SK-N-MC (cell line): Measurements from ENCODE around the gene SHB.
"Not testable (repeated sequence)": the region's sequence is repeated elsewhere in the genome, so short reads cannot be mapped to it uniquely, and the experiment has no call there.

Source experiments
- DNase-seq: peaks from one replicate; pipeline ENCODE4 v3.0.0-alpha.2; 2011; ENCODE audit warnings: low read depth, low spot score
- H3K27ac ChIP-seq: fragments of 200-600 bp; sonication (generic); 2 replicates; pipeline ENCODE4 v1.5.1; 2016; ENCODE audit warnings: mixed run types
- H3K36me3 ChIP-seq: fragments of 200-600 bp; sonication (generic); 2 replicates; pipeline ENCODE4 v1.6.1; 2017; ENCODE audit warnings: antibody characterized with exemption, low read length, mixed read lengths; ENCODE audit not compliant: insufficient read depth
- H3K4me3 ChIP-seq: fragments of 200-600 bp; sonication (generic); 2 replicates; pipeline ENCODE4 v1.5.1; 2016
- H3K9ac ChIP-seq: fragments of 200-600 bp; sonication (generic); 2 replicates; pipeline ENCODE4 v1.8.0; 2017; ENCODE audit warnings: mixed run types, mixed read lengths; ENCODE audit not compliant: insufficient read length
- H3K9me3 ChIP-seq: fragments of 200-600 bp; sonication (generic); 2 replicates; pipeline ENCODE4 v1.6.1; 2017; ENCODE audit warnings: low read depth, mild to moderate bottlenecking, antibody characterized with exemption, low read length, moderate library complexity, mixed read lengths
- EZH2 ChIP-seq: fragments of 200-600 bp; sonication (generic); IDR thresholded peaks from one replicate; pipeline ENCODE4 v1.6.1; 2017; ENCODE audit warnings: antibody characterized with exemption
- FOXP2 ChIP-seq: optimal IDR thresholded peaks from 2 replicates; pipeline ENCODE3; 2011; ENCODE audit warnings: mild to moderate bottlenecking, moderate library complexity; ENCODE audit not compliant: insufficient read depth; ENCODE audit errors: extremely low read length, control extremely low read depth
- POLR2AphosphoS5 ChIP-seq: IDR thresholded peaks from 2 replicates; pipeline ENCODE4 v1.6.1; 2012; ENCODE audit warnings: mild to moderate bottlenecking, low read depth, low read length, borderline replicate concordance

Gene SHB

GRCh38 chr9:37889536-37889935, 179.5 kb downstream of the SHB start:
- Histone ChIP-seq H3K27ac (no peak overlapping the region), H3K9me3 (no peaks in the 10 kb centered on the region), H3K4me3 (no peak overlapping the region), H3K9ac (no peak overlapping the region), H3K36me3 (peaks cover 9% of the 10 kb centered on the region; the same call in 1 of the 2 replicates)
- no peak for DNase-seq
- TF ChIP-seq EZH2 (no peak), POLR2AphosphoS5 (no peak), FOXP2 (no peak)

GRCh38 chr9:37887977-37888583, 180.9 kb downstream of the SHB start:
- H3K27ac ChIP-seq, H3K9me3 ChIP-seq, H3K9ac ChIP-seq, DNase-seq, H3K36me3 ChIP-seq, H3K4me3 ChIP-seq: not testable (repeated sequence)

- Histone ChIP-seq H3K4me3 (no peak overlapping the region), H3K9me3 (no peaks in the 10 kb centered on the region), H3K9ac (no peak overlapping the region), H3K27ac (no peak overlapping the region), H3K36me3 (peaks cover 14% of the 10 kb centered on the region)
- no peak for DNase-seq
- TF ChIP-seq EZH2 (no peak), FOXP2 (no peak), POLR2AphosphoS5 (no peak)
These were observed 188.0 kb downstream of the SHB start for GRCh38 chr9:37880916-37881479.

GRCh38 chr9:37876376-37876775, 192.7 kb downstream of the SHB start:
- Histone ChIP-seq H3K36me3 (peaks cover 14% of the 10 kb centered on the region), H3K9ac (no peak overlapping the region), H3K4me3 (no peak overlapping the region), H3K27ac (no peak overlapping the region), H3K9me3 (no peaks in the 10 kb centered on the region)
- no peak for DNase-seq
- TF ChIP-seq FOXP2 (no peak), EZH2 (no peak), POLR2AphosphoS5 (no peak)

GRCh38 chr9:37873955-37874354, 195.1 kb downstream of the SHB start:
- Histone ChIP-seq H3K9ac (no peak overlapping the region), H3K4me3 (no peak overlapping the region), H3K27ac (no peak overlapping the region), H3K36me3 (peaks cover 14% of the 10 kb centered on the region), H3K9me3 (no peaks in the 10 kb centered on the region)
- no peak for DNase-seq
- TF ChIP-seq POLR2AphosphoS5, result no peak
- no peak for TF ChIP-seq FOXP2
- no peak for TF ChIP-seq EZH2

- Histone ChIP-seq H3K9me3 (no peaks in the 10 kb centered on the region), H3K9ac (no peak overlapping the region), H3K27ac (no peak overlapping the region), H3K36me3 (peaks cover 12% of the 10 kb centered on the region; the same call in 1 of the 2 replicates), H3K4me3 (no peak overlapping the region)
- TF ChIP-seq POLR2AphosphoS5, result no peak
- TF ChIP-seq FOXP2, result no peak
- TF ChIP-seq EZH2, result no peak
- DNase-seq, result no peak
These were observed 198.2 kb downstream of the SHB start for GRCh38 chr9:37870799-37871176.

GRCh38 chr9:37870081-37870798, 198.8 kb downstream of the SHB start:
- no peaks in the 10 kb centered on the region for H3K9me3 ChIP-seq
- peaks cover 13% of the 10 kb centered on the region; the same call in 1 of the 2 replicates for H3K36me3 ChIP-seq
- no peak overlapping the region for H3K9ac ChIP-seq
- TF ChIP-seq EZH2, result no peak
- TF ChIP-seq FOXP2, result no peak
- no peak for TF ChIP-seq POLR2AphosphoS5
- H3K27ac ChIP-seq, result no peak overlapping the region
- no peak for DNase-seq
- H3K4me3 ChIP-seq, result no peak overlapping the region
